ENCODE measurements around the gene PLS3. TPM values are rescaled to one million over a fixed set of nuclear protein-coding genes. Genes with fewer than 3 reads are reported as not detected.

The PLS3 gene
- total and polyA plus RNA-seq, 2 of the 13 experiments (the other 11 are each of a cell fraction or from before 2014, with no cell fraction given): 55.7 to 99.9 TPM

GRCh38 chrX:115606861-115607260 lies 45.9 kb downstream of the PLS3 start:
- ATAC-seq: no peak
- DNase-seq (ENCODE audit: low spot score): no peak
- peaks cover 2% of the 10 kb centered on the region for H3K79me2 ChIP-seq (ENCODE audit: insufficient read depth, low read length)
- TF ChIP-seq ZFP37 (CRISPR knock-in tag; IDR thresholded peaks at IDR 0.05; ENCODE audit: borderline replicate concordance): no peak
- no peak for TF ChIP-seq ETV6 (CRISPR knock-in tag; conservative IDR thresholded peaks at IDR 0.05)
- no peak for TF ChIP-seq KLF11 (CRISPR knock-in tag; IDR thresholded peaks at IDR 0.05)
- no peak for TF ChIP-seq IRF1 (CRISPR knock-in tag; IDR thresholded peaks at IDR 0.05; ENCODE audit: low read depth)
- no peak for TF ChIP-seq ZBTB14 (CRISPR knock-in tag; IDR thresholded peaks at IDR 0.05)
- TF ChIP-seq HNRNPK (IDR thresholded peaks at IDR 0.05; ENCODE audit: low read depth, low read length, poor library complexity, severe bottlenecking): no peak
- TF ChIP-seq ZMAT5 (CRISPR knock-in tag; IDR thresholded peaks at IDR 0.05; ENCODE audit: borderline replicate concordance, low read depth): no peak
- TF ChIP-seq SP5 (CRISPR knock-in tag; IDR thresholded peaks at IDR 0.05; ENCODE audit: borderline replicate concordance, low read depth): no peak
- TF ChIP-seq JUNB (CRISPR knock-in tag; IDR thresholded peaks at IDR 0.05; ENCODE audit: borderline replicate concordance): no peak
- TF ChIP-seq SIN3A (IDR thresholded peaks at IDR 0.05; ENCODE audit: borderline replicate concordance, low read depth, low read length): no peak
- TF ChIP-seq ZNF839 (CRISPR knock-in tag; IDR thresholded peaks at IDR 0.05; ENCODE audit: borderline replicate concordance): no peak
- TF ChIP-seq ATAD3A (CRISPR knock-in tag; IDR thresholded peaks at IDR 0.05): no peak
- TF ChIP-seq ZNF558 (CRISPR knock-in tag; IDR thresholded peaks at IDR 0.05; ENCODE audit: borderline replicate concordance): no peak
- no peaks in the 10 kb centered on the region for H3K27me3 ChIP-seq (ENCODE audit: control insufficient read depth in 1 of 2, insufficient read depth in 2 of 2, low read length in 2 of 2)
- ChIA-PET CTCF (ENCODE audit: low intra/inter-chr PET ratio, low total read pairs) (no interaction called here), POLR2A (no interaction called here)
- in situ Hi-C loops (cut with HindIII; ENCODE audit: extremely low pct_ligation_motif_present, low pct_unique_long_range_greater_than_20kb) (no loop called here), intact Hi-C loops (cut with micrococcal nuclease; ENCODE audit: unreplicated experiment) (no loop called here)
- H3K36me3 ChIP-seq (replicated peaks in 1 of 2; ENCODE audit: control insufficient read depth in 1 of 2, insufficient read depth in 2 of 2, low read length in 2 of 2): 0 out of 5 replicates have a peak, but pooled peaks cover 0 to 1% of the 10 kb centered on the region in 2 experiments
- no peak overlapping the region for H3K4me2 ChIP-seq (ENCODE audit: low read depth, low read length)
- no peak overlapping the region for H3K9ac ChIP-seq (ENCODE audit: insufficient read depth, low read depth, low read length)
- WGBS (ENCODE audit: low lambda C conversion rate): 89% methylated on average over 3 of the region's 5 CpGs
- no peak overlapping the region for H3K27ac ChIP-seq (ENCODE audit: extremely low read length, insufficient read depth, low read length)
- no peak for FAIRE-seq
- no peak overlapping the region for H3K4me3 ChIP-seq (replicated peaks in 1 of 3; ENCODE audit: insufficient read depth in 1 of 3, low read depth in 2 of 3, low read length in 3 of 3)
- no TSS peak for BruUV-seq (replicated peaks)
- no peaks in the 10 kb centered on the region for H3K9me3 ChIP-seq (ENCODE audit: low read length)
- no peaks in the 10 kb centered on the region for H3K4me1 ChIP-seq (ENCODE audit: insufficient read depth, low read length)
- H2AFZ ChIP-seq (ENCODE audit: low read length): no peak overlapping the region
- H4K20me1 ChIP-seq (ENCODE audit: insufficient read depth, low read length): no peaks in the 10 kb centered on the region
